Parathyroid adenoma (tissue), 2 donors: ENCODE results near the gene IGLL1.

ENCODE experiments used
- H2AFZ ChIP-seq: fragments of 300-600 bp; sonication (generic); one replicate; pipeline ENCODE4 v1.7.0; 2017; ENCODE audit warnings: antibody characterized with exemption, mild to moderate bottlenecking
- H3K27ac ChIP-seq: fragments of 300-600 bp; sonication (generic); one replicate; pipeline ENCODE4 v1.7.0; 2017
- H3K27me3 ChIP-seq: fragments of 300-600 bp; sonication (generic); one replicate; pipeline ENCODE4 v1.7.0; 2017; ENCODE audit warnings: low read length; ENCODE audit not compliant: control insufficient read depth, insufficient read depth
- H3K36me3 ChIP-seq: fragments of 300-600 bp; sonication (generic); one replicate; pipeline ENCODE4 v1.7.0; 2017; ENCODE audit warnings: low read length; ENCODE audit not compliant: control insufficient read depth, insufficient read depth
- H3K4me1 ChIP-seq: fragments of 300-600 bp; sonication (generic); one replicate; pipeline ENCODE4 v1.7.0; 2017; ENCODE audit warnings: control low read depth
- H3K4me2 ChIP-seq: fragments of 300-600 bp; sonication (generic); one replicate; pipeline ENCODE4 v1.7.0; 2017; ENCODE audit warnings: low read length
- H3K4me3 ChIP-seq: fragments of 300-600 bp; sonication (generic); one replicate; pipeline ENCODE4 v1.7.0; 2017; ENCODE audit warnings: low read depth, low read length
- H3K79me2 ChIP-seq: fragments of 300-600 bp; sonication (generic); one replicate; pipeline ENCODE4 v1.7.0; 2017; ENCODE audit warnings: control low read depth
- H3K9ac ChIP-seq: fragments of 300-600 bp; sonication (generic); one replicate; pipeline ENCODE4 v1.7.0; 2017; ENCODE audit warnings: mild to moderate bottlenecking
- H3K9me3 ChIP-seq: fragments of 300-600 bp; sonication (generic); one replicate; pipeline ENCODE4 v1.7.0; 2017; ENCODE audit warnings: low read length; ENCODE audit not compliant: control insufficient read depth
- CTCF ChIP-seq: fragments of 300-600 bp; sonication (generic); IDR thresholded peaks from one replicate; pipeline ENCODE4 v1.7.0; 2017; ENCODE audit warnings: antibody characterized with exemption, mild to moderate bottlenecking
- donor health status: primary hyperparathyroidism.

The IGLL1 gene

DNA sequence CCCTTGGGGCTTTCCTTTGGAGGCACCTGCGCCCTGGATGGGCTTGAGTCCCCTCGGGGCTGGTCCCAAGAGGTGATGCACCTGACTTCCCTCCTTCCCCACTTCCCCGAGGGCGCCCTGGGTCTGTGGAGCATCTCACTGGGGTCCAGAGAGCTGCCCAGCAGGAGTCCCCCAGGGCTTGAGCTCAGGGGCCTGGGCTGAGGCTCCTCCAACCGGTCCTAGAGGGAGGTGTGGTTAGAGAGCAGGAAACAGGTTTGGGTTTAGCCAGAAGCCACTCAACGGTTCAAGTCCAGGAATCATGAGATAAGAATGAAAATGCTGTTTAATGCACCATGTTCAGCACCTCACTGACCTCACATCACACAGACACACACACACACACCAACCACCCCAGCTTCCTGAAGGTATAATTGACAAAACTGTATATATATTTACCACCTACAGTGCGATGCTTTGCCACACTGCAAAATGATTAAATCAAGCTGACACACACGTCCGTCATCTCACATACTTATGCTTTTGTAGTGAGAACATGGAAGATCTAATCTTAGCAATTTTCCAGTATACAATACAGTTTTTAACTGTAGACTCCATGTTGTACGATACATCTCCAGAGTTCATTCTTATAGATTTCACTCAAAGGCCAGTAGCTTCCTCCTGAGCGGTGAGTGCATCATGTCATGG, 628 bp upstream of the IGLL1 start:
- no peaks in the 10 kb centered on the region for H3K36me3 ChIP-seq
- H3K4me1 ChIP-seq, result no peaks in the 10 kb centered on the region
- H3K4me3 ChIP-seq, result no peak overlapping the region
- no peak overlapping the region for H3K27ac ChIP-seq
- H3K27me3 ChIP-seq, result no peaks in the 10 kb centered on the region
- no peak overlapping the region for H3K4me2 ChIP-seq
- no peaks in the 10 kb centered on the region for H3K9me3 ChIP-seq
- H3K9ac ChIP-seq, result no peak overlapping the region
- no peak for TF ChIP-seq CTCF
- H2AFZ ChIP-seq, result no peak overlapping the region
- H3K79me2 ChIP-seq, result no peaks in the 10 kb centered on the region

- TF ChIP-seq CTCF, result no peak
- no peaks in the 10 kb centered on the region for H3K79me2 ChIP-seq
- H3K9me3 ChIP-seq, result no peaks in the 10 kb centered on the region
- no peaks in the 10 kb centered on the region for H3K4me1 ChIP-seq
- no peak overlapping the region for H2AFZ ChIP-seq
- H3K36me3 ChIP-seq, result no peaks in the 10 kb centered on the region
- no peak overlapping the region for H3K27ac ChIP-seq
- no peak overlapping the region for H3K4me2 ChIP-seq
- H3K27me3 ChIP-seq, result no peaks in the 10 kb centered on the region
- no peak overlapping the region for H3K9ac ChIP-seq
- no peak overlapping the region for H3K4me3 ChIP-seq
Observed at GRCh38 chr22:23579280-23579679, 810 bp downstream of the IGLL1 start.

DNA sequence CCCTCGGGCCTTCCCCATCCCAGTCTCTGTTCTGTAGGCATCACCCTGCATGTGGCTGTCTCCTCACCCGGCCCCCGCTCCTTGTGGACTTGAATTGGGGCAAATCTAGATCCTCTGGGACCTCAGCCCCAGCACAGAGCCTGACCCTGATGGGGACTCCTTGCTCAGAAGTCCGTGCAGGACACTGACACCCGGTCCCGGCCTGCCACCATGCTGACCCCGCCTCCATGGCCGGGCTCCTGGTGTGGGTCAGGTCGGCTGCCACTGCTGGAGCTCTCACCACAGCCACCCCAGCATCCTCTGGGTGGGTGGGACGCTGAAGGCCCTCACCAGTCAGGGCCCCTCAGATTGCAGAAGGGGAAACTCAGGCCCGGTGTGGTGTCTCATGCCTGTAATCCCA, 1.8 kb downstream of the IGLL1 start:
- Histone ChIP-seq H3K36me3 (no peaks in the 10 kb centered on the region), H3K27me3 (no peaks in the 10 kb centered on the region), H3K4me2 (no peak overlapping the region), H3K9ac (no peak overlapping the region), H2AFZ (no peak overlapping the region), H3K4me1 (no peaks in the 10 kb centered on the region), H3K4me3 (no peak overlapping the region), H3K9me3 (no peaks in the 10 kb centered on the region), H3K79me2 (no peaks in the 10 kb centered on the region), H3K27ac (no peak overlapping the region)
- TF ChIP-seq CTCF, result no peak

- Histone ChIP-seq H2AFZ (no peak overlapping the region), H3K79me2 (no peaks in the 10 kb centered on the region), H3K27me3 (no peaks in the 10 kb centered on the region), H3K4me3 (no peak overlapping the region), H3K9me3 (no peaks in the 10 kb centered on the region), H3K4me2 (no peak overlapping the region), H3K4me1 (no peaks in the 10 kb centered on the region), H3K9ac (no peak overlapping the region), H3K36me3 (no peaks in the 10 kb centered on the region), H3K27ac (no peak overlapping the region)
- no peak for TF ChIP-seq CTCF
Observed at GRCh38 chr22:23576681-23577080, 3.4 kb downstream of the IGLL1 start.

GRCh38 chr22:23575601-23576000, 4.5 kb downstream of the IGLL1 start:
- no peaks in the 10 kb centered on the region for H3K79me2 ChIP-seq
- no peaks in the 10 kb centered on the region for H3K4me1 ChIP-seq
- H3K9ac ChIP-seq, result no peak overlapping the region
- no peak overlapping the region for H3K27ac ChIP-seq
- no peak for TF ChIP-seq CTCF
- H3K36me3 ChIP-seq, result no peaks in the 10 kb centered on the region
- H3K27me3 ChIP-seq, result no peaks in the 10 kb centered on the region
- no peak overlapping the region for H2AFZ ChIP-seq
- no peak overlapping the region for H3K4me2 ChIP-seq
- no peak overlapping the region for H3K4me3 ChIP-seq
- H3K9me3 ChIP-seq, result no peaks in the 10 kb centered on the region
